ENCODE measurements around the gene LZTS2. TPM values are rescaled to one million over a fixed set of nuclear protein-coding genes. Genes with fewer than 3 reads are reported as not detected.
A peak's percentile ranks its signal among the peaks of the same experiment; 100 is the strongest.

Gene LZTS2
- polyA plus RNA-seq, 1 of the 3 experiments (the other 2 are of a cell fraction), result 50.6 TPM

GRCh38 chr10:101018118-101018599, 18.6 kb downstream of the LZTS2 start:
- Histone ChIP-seq H3K4me2 (no peak overlapping the region), H3K9ac (no peak overlapping the region), H3K79me2 (ENCODE audit: insufficient read depth) (no peaks in the 10 kb centered on the region), H2AFZ (ENCODE audit: low read depth) (no peak overlapping the region), H3K9me2 (no peaks in the 10 kb centered on the region), H3K27me3 (ENCODE audit: insufficient read depth) (no peaks in the 10 kb centered on the region), H3K9me3 (no peaks in the 10 kb centered on the region), H3K36me3 (replicated peaks in 1 of 2; ENCODE audit: control insufficient read depth in 1 of 2, insufficient read depth in 2 of 2, low read length in 1 of 2) (no peaks in the 10 kb centered on the region), H3K4me3 (ENCODE audit: low read depth in 2 of 2, low read length in 1 of 2) (no peak overlapping the region), H3K27ac (ENCODE audit: low read depth in 2 of 2, low read length in 1 of 2) (no peak overlapping the region), H3K4me1 (ENCODE audit: control insufficient read depth in 1 of 2, insufficient read depth in 2 of 2, low read depth in 1 of 2, low read length in 1 of 2) (peaks cover 7 to 8% of the 10 kb centered on the region in 2 experiments; a peak in 3 of 4 replicates), H4K20me1 (ENCODE audit: insufficient read depth) (no peaks in the 10 kb centered on the region), H3F3A (replicated peaks; ENCODE audit: insufficient read depth) (peaks cover 4% of the 10 kb centered on the region)
- CTCF ChIA-PET, result interaction anchor here (1.3 to 7.2 kb wide), 16 partner anchors 8 to 493 kb away, joined by 3 to 443 read pairs (median 12); partner anchors contain the start of genes KAZALD1, LZTS2, MRPL43 and PDZD7
- 96% methylated on average over 20 of the region's 20 CpGs for WGBS (ENCODE audit: low lambda C conversion rate)
- POLR2A ChIA-PET, result interaction anchor here (1.0 to 1.3 kb wide), 2 partner anchors 13 to 24 kb away, joined by 3 to 8 read pairs; partner anchors contain the start of genes PDZD7 and SFXN3
- no peak for TF ChIP-seq ELF1 (IDR thresholded peaks at IDR 0.05)
- TF ChIP-seq TAF1 (IDR thresholded peaks at IDR 0.05; ENCODE audit: borderline replicate concordance, low read depth, low read length), result no peak
- no peak for TF ChIP-seq MEF2A (IDR thresholded peaks at IDR 0.05; ENCODE audit: borderline replicate concordance, low read depth)
- no peak for TF ChIP-seq JUND (IDR thresholded peaks at IDR 0.05)
- no peak for TF ChIP-seq PBX3 (IDR thresholded peaks at IDR 0.05)
- TF ChIP-seq CHD2 (IDR thresholded peaks at IDR 0.05; ENCODE audit: low read length, partially characterized antibody), result no peak
- no peak for TF ChIP-seq YY1 (IDR thresholded peaks at IDR 0.05; ENCODE audit: low read depth)
- TF ChIP-seq SMC3 (IDR thresholded peaks at IDR 0.05; ENCODE audit: low read depth, low read length), result no peak
- TF ChIP-seq FOXM1 (IDR thresholded peaks at IDR 0.05; ENCODE audit: low read depth), result no peak
- TF ChIP-seq ZBTB33 (IDR thresholded peaks at IDR 0.05; ENCODE audit: borderline replicate concordance, low read depth), result no peak
- no peak for TF ChIP-seq MAX (IDR thresholded peaks at IDR 0.05; ENCODE audit: low read depth)
- DNase-seq, result no peak

- Histone ChIP-seq H3F3A (replicated peaks; ENCODE audit: insufficient read depth) (no peaks in the 10 kb centered on the region), H4K20me1 (ENCODE audit: insufficient read depth) (no peaks in the 10 kb centered on the region), H3K9me3 (no peaks in the 10 kb centered on the region), H3K27me3 (ENCODE audit: insufficient read depth) (no peaks in the 10 kb centered on the region), H3K36me3 (replicated peaks in 1 of 2; ENCODE audit: control insufficient read depth in 1 of 2, insufficient read depth in 2 of 2, low read length in 1 of 2) (no peaks in the 10 kb centered on the region), H3K4me3 (ENCODE audit: low read depth in 2 of 2, low read length in 1 of 2) (no peak overlapping the region; a peak in 1 of 4 replicates), H2AFZ (ENCODE audit: low read depth) (no peak overlapping the region), H3K27ac (ENCODE audit: low read depth in 2 of 2, low read length in 1 of 2) (no peak overlapping the region), H3K9me2 (no peaks in the 10 kb centered on the region), H3K4me2 (no peak overlapping the region), H3K79me2 (ENCODE audit: insufficient read depth) (no peaks in the 10 kb centered on the region), H3K4me1 (ENCODE audit: control insufficient read depth in 1 of 2, insufficient read depth in 2 of 2, low read depth in 1 of 2, low read length in 1 of 2) (peaks cover 4 to 8% of the 10 kb centered on the region in 2 experiments; a peak in 3 of 4 replicates), H3K9ac (no peak overlapping the region)
- ChIA-PET POLR2A (interaction anchor here (0.9 to 1.3 kb wide), 3 partner anchors 12 to 24 kb away, joined by 3 to 8 read pairs (median 3); partner anchors contain the start of genes PDZD7 and SFXN3), CTCF (interaction anchor here (0.6 to 7.2 kb wide), 23 partner anchors 9 to 1315 kb away, joined by 3 to 443 read pairs (median 6); partner anchors contain the start of genes KAZALD1, LZTS2, MRPL43 and PDZD7)
- WGBS (ENCODE audit: low lambda C conversion rate), result 37% methylated on average over 32 of the region's 45 CpGs
- peak; percentile 94 for DNase-seq
- TF ChIP-seq FOSL2 (IDR thresholded peaks at IDR 0.05; ENCODE audit: borderline replicate concordance, low read depth) (no peak), RAD21 (IDR thresholded peaks at IDR 0.05; ENCODE audit: low read length) (peak; percentile 76), RFX5 (IDR thresholded peaks at IDR 0.05; ENCODE audit: low read length) (no peak), RXRA (IDR thresholded peaks at IDR 0.05; ENCODE audit: borderline replicate concordance, low read depth) (no peak), FOXM1 (IDR thresholded peaks at IDR 0.05; ENCODE audit: low read depth) (no peak), GABPA (IDR thresholded peaks at IDR 0.05; ENCODE audit: low read depth) (no peak), SIN3A (IDR thresholded peaks at IDR 0.05; ENCODE audit: borderline replicate concordance, low read depth, low read length) (peak; percentile 76; the same call in 1 of the 2 replicates), CTCF (IDR thresholded peaks at IDR 0.05) (peak; percentile 76), EP300 (IDR thresholded peaks at IDR 0.05; ENCODE audit: borderline replicate concordance in 1 of 2, low read depth in 1 of 2, low read length in 1 of 2) (no peak), JUND (IDR thresholded peaks at IDR 0.05) (no peak), SMC3 (IDR thresholded peaks at IDR 0.05; ENCODE audit: low read depth, low read length) (peak; percentile 55), MEF2A (IDR thresholded peaks at IDR 0.05; ENCODE audit: borderline replicate concordance, low read depth) (no peak), POLR2AphosphoS5 (IDR thresholded peaks at IDR 0.05; ENCODE audit: low read depth, low read length) (no peak), GATA2 (CRISPR knock-in tag; IDR thresholded peaks at IDR 0.05) (no peak), MXI1 (IDR thresholded peaks at IDR 0.05; ENCODE audit: low read depth, low read length) (peak; percentile 62)
Measured at GRCh38 chr10:101018600-101019439, 19.2 kb downstream of the LZTS2 start.

Data from SK-N-SH (cell line).